HUES6 (cell line): ENCODE measurements around the gene PLEKHG1.

Experiments
- H3K27ac ChIP-seq: 2 replicates; pipeline ENCODE4 v1.7.0; 2013; ENCODE audit warnings: low read depth, mild to moderate bottlenecking, low read length, inconsistent platforms
- H3K27me3 ChIP-seq: 2 replicates; pipeline ENCODE4 v1.6.1; 2013; ENCODE audit warnings: low read length; ENCODE audit not compliant: control insufficient read depth, insufficient read depth
- H3K36me3 ChIP-seq: 2 replicates; pipeline ENCODE4 v1.6.1; 2013; ENCODE audit warnings: low read length; ENCODE audit not compliant: control insufficient read depth, insufficient read depth
- H3K4me1 ChIP-seq: 2 replicates; pipeline ENCODE4 v1.6.1; 2013; ENCODE audit warnings: low read length; ENCODE audit not compliant: control insufficient read depth, insufficient read depth
- H3K4me3 ChIP-seq: 2 replicates; pipeline ENCODE4 v1.5.1; 2013; ENCODE audit warnings: low read depth, low read length
- H3K9ac ChIP-seq: one replicate; pipeline ENCODE4 v1.6.1; 2013; ENCODE audit warnings: mild to moderate bottlenecking, low read length
- H3K9me3 ChIP-seq: 2 replicates; pipeline ENCODE4 v1.6.1; 2013; ENCODE audit warnings: low read depth, low read length; ENCODE audit not compliant: control insufficient read depth, insufficient read depth

The PLEKHG1 gene

GRCh38 chr6:150589852-150590251 lies 9.8 kb upstream of the PLEKHG1 start:
- Histone ChIP-seq H3K36me3 (no peaks in the 10 kb centered on the region), H3K9ac (no peak overlapping the region), H3K9me3 (no peaks in the 10 kb centered on the region), H3K27me3 (peaks cover 3% of the 10 kb centered on the region; the same call in 1 of the 2 replicates), H3K4me1 (no peaks in the 10 kb centered on the region), H3K4me3 (no peak overlapping the region), H3K27ac (no peak overlapping the region)

- no peak overlapping the region for H3K4me3 ChIP-seq
- no peaks in the 10 kb centered on the region for H3K9me3 ChIP-seq
- H3K27ac ChIP-seq, result no peak overlapping the region
- H3K27me3 ChIP-seq, result peaks cover 3% of the 10 kb centered on the region; the same call in 1 of the 2 replicates
- no peaks in the 10 kb centered on the region for H3K4me1 ChIP-seq
- H3K9ac ChIP-seq, result no peak overlapping the region
- no peaks in the 10 kb centered on the region for H3K36me3 ChIP-seq
These were observed 9.2 kb upstream of the PLEKHG1 start for GRCh38 chr6:150590446-150590845.

- no peak overlapping the region for H3K27ac ChIP-seq
- H3K4me3 ChIP-seq, result no peak overlapping the region
- H3K36me3 ChIP-seq, result no peaks in the 10 kb centered on the region
- peaks cover 18% of the 10 kb centered on the region for H3K27me3 ChIP-seq
- no peaks in the 10 kb centered on the region for H3K4me1 ChIP-seq
- H3K9ac ChIP-seq, result no peak overlapping the region
- H3K9me3 ChIP-seq, result no peaks in the 10 kb centered on the region
These were observed 7.2 kb upstream of the PLEKHG1 start for GRCh38 chr6:150592377-150592995.

- no peak overlapping the region for H3K27ac ChIP-seq
- no peak overlapping the region for H3K9ac ChIP-seq
- no peaks in the 10 kb centered on the region for H3K4me1 ChIP-seq
- no peaks in the 10 kb centered on the region for H3K36me3 ChIP-seq
- no peak overlapping the region for H3K4me3 ChIP-seq
- no peaks in the 10 kb centered on the region for H3K9me3 ChIP-seq
- peaks cover 25% of the 10 kb centered on the region for H3K27me3 ChIP-seq
These were observed 6.6 kb upstream of the PLEKHG1 start for GRCh38 chr6:150593119-150593518.

GRCh38 chr6:150596439-150596838 lies 3.2 kb upstream of the PLEKHG1 start:
- Histone ChIP-seq H3K4me3 (no peak overlapping the region), H3K36me3 (no peaks in the 10 kb centered on the region), H3K27ac (no peak overlapping the region), H3K9me3 (no peaks in the 10 kb centered on the region), H3K27me3 (peaks cover 53% of the 10 kb centered on the region), H3K9ac (no peak overlapping the region), H3K4me1 (0 out of 2 replicates have a peak, but pooled peaks cover 4% of the 10 kb centered on the region)

- Histone ChIP-seq H3K27ac (no peak overlapping the region), H3K27me3 (peaks cover 67% of the 10 kb centered on the region), H3K36me3 (no peaks in the 10 kb centered on the region), H3K9me3 (no peaks in the 10 kb centered on the region), H3K9ac (no peak overlapping the region), H3K4me1 (0 out of 2 replicates have a peak, but pooled peaks cover 4% of the 10 kb centered on the region), H3K4me3 (no peak overlapping the region)
These were observed 1.3 kb upstream of the PLEKHG1 start for GRCh38 chr6:150598401-150598800.

- H3K9me3 ChIP-seq, result no peaks in the 10 kb centered on the region
- H3K9ac ChIP-seq, result no peak overlapping the region
- no peak overlapping the region; the same call in 1 of the 2 replicates for H3K4me3 ChIP-seq
- H3K36me3 ChIP-seq, result no peaks in the 10 kb centered on the region
- H3K27ac ChIP-seq, result no peak overlapping the region
- H3K27me3 ChIP-seq, result peaks cover 71% of the 10 kb centered on the region
- 0 out of 2 replicates have a peak, but pooled peaks cover 4% of the 10 kb centered on the region for H3K4me1 ChIP-seq
These were observed 857 bp upstream of the PLEKHG1 start for GRCh38 chr6:150598858-150599198.

- Histone ChIP-seq H3K9me3 (no peaks in the 10 kb centered on the region), H3K27me3 (peaks cover 71% of the 10 kb centered on the region), H3K4me1 (0 out of 2 replicates have a peak, but pooled peaks cover 4% of the 10 kb centered on the region), H3K27ac (no peak overlapping the region), H3K9ac (no peak overlapping the region), H3K36me3 (no peaks in the 10 kb centered on the region), H3K4me3 (peak overlapping the region; percentile 74)
These were observed 270 bp downstream of the PLEKHG1 start for GRCh38 chr6:150600010-150600300.

- no peaks in the 10 kb centered on the region for H3K36me3 ChIP-seq
- 0 out of 2 replicates have a peak, but pooled peaks cover 4% of the 10 kb centered on the region for H3K4me1 ChIP-seq
- H3K27me3 ChIP-seq, result peaks cover 71% of the 10 kb centered on the region
- H3K9me3 ChIP-seq, result no peaks in the 10 kb centered on the region
- peak overlapping the region; percentile 74 for H3K4me3 ChIP-seq
- H3K27ac ChIP-seq, result no peak overlapping the region
- H3K9ac ChIP-seq, result peak overlapping the region; percentile 51
These were observed 774 bp downstream of the PLEKHG1 start for GRCh38 chr6:150600301-150601017.

GRCh38 chr6:150601439-150601838 lies 1.8 kb downstream of the PLEKHG1 start:
- 0 out of 2 replicates have a peak, but pooled peaks cover 4% of the 10 kb centered on the region for H3K4me1 ChIP-seq
- H3K27me3 ChIP-seq, result peaks cover 66% of the 10 kb centered on the region
- no peak overlapping the region for H3K27ac ChIP-seq
- H3K9me3 ChIP-seq, result no peaks in the 10 kb centered on the region
- no peaks in the 10 kb centered on the region for H3K36me3 ChIP-seq
- no peak overlapping the region for H3K4me3 ChIP-seq
- H3K9ac ChIP-seq, result no peak overlapping the region

- Histone ChIP-seq H3K27ac (no peak overlapping the region), H3K27me3 (peaks cover 49% of the 10 kb centered on the region)
These were observed 3.5 kb downstream of the PLEKHG1 start for GRCh38 chr6:150603176-150603575.

More at GRCh38 chr6:150603176-150603575, 3.5 kb downstream of the PLEKHG1 start:
- no peak overlapping the region for H3K4me3 ChIP-seq
- no peaks in the 10 kb centered on the region for H3K9me3 ChIP-seq
- H3K4me1 ChIP-seq, result 0 out of 2 replicates have a peak, but pooled peaks cover 4% of the 10 kb centered on the region
- no peak overlapping the region for H3K9ac ChIP-seq
- H3K36me3 ChIP-seq, result no peaks in the 10 kb centered on the region
